Tibial nerve (tissue), 4 donors: ENCODE data around the gene PRDX5. TPM values are rescaled to one million over a fixed set of nuclear protein-coding genes. Genes with fewer than 3 reads are reported as not detected.

Experiments used
- DNase-seq, 2 donors: peaks; one replicate each; pipeline ENCODE4 v3.0.0-alpha.2; 2019; ENCODE audit warnings: low spot score in 2 of 2
- H3K27ac ChIP-seq, 4 donors: fragments of 200-600 bp; sonication (generic) in 3 of 4; one replicate each; pipeline ENCODE4 v1.5.1; 2017 to 2019; ENCODE audit warnings: mild to moderate bottlenecking in 1 of 4
- H3K27me3 ChIP-seq, 2 donors: fragments of 200-600 bp; sonication (generic) in 1 of 2; one replicate each; pipeline versions ENCODE4 v1.5.1 to v1.6.0; 2017 to 2019
- H3K36me3 ChIP-seq, 3 donors: fragments of 200-600 bp; sonication (generic); one replicate each; pipeline ENCODE4 v1.5.1; 2018 to 2019
- H3K4me1 ChIP-seq, 4 donors: fragments of 200-600 bp; sonication (generic) in 3 of 4; one replicate each; pipeline ENCODE4 v1.5.1; 2017 to 2019
- H3K4me3 ChIP-seq, 4 donors: fragments of 200-600 bp; sonication (generic) in 3 of 4; one replicate each; pipeline ENCODE4 v1.5.1; 2017 to 2019; ENCODE audit warnings: mild to moderate bottlenecking in 1 of 4, moderate library complexity in 1 of 4
- H3K9me3 ChIP-seq, 4 donors: fragments of 200-600 bp; sonication (generic) in 3 of 4; one replicate each; pipeline ENCODE4 v1.5.1; 2017 to 2019
- CTCF ChIP-seq, 5 experiments: fragments of 200-600 bp in 3 of 5; fragments of 450-650 bp in 2 of 5; sonication (generic) in 3 of 5; IDR thresholded peaks; one replicate each; pipeline ENCODE4 v1.5.1; 2016 to 2019; ENCODE audit warnings: antibody characterized with exemption in 5 of 5, mild to moderate bottlenecking in 3 of 5, moderate library complexity in 2 of 5
- EP300 ChIP-seq, 2 donors: sonication (generic); formaldehyde crosslinking; IDR thresholded peaks; one replicate each; pipeline ENCODE4 v1.6.1; 2017; ENCODE audit warnings: antibody characterized with exemption in 2 of 2, mild to moderate bottlenecking in 1 of 2
- POLR2A ChIP-seq, 2 donors: fragments of 450-650 bp; IDR thresholded peaks; one replicate each; pipeline ENCODE4 v1.6.1; 2017; ENCODE audit warnings: antibody characterized with exemption in 2 of 2, mild to moderate bottlenecking in 2 of 2, moderate library complexity in 2 of 2
- WGBS, 2 donors: methylation state at CpG; one replicate each; pipeline ENCODE4 v1.1.5; 2018; 5-methylcytosine and 5-hydroxymethylcytosine counted together
- total RNA-seq, 4 donors: library from RNA; depleted of rRNA; stranded (reverse); fragments of >200 nt; gene quantifications; one replicate each; pipeline ENCODE4 v1.1.0, GENCODE V29; 2016

The PRDX5 gene
- total RNA-seq, 4 donors from 2014 or later = 142 to 246 (median 204) TPM

- WGBS, 2 donors = 88 to 89% methylated on average over 4 of the region's 4 CpGs
- Histone ChIP-seq H3K27me3 (peaks cover 2 to 94% of the 10 kb centered on the region in 2 donors), H3K9me3 (no peaks in the 10 kb centered on the region), H3K4me3 (no peak overlapping the region), H3K27ac (no peak overlapping the region), H3K36me3 (no peaks in the 10 kb centered on the region), H3K4me1 (peaks cover 0 to 46% (median 28%) of the 10 kb centered on the region in 4 donors)
- TF ChIP-seq CTCF (IDR thresholded peaks at IDR 0.05) (no peak), POLR2A (IDR thresholded peaks at IDR 0.05) (no peak), EP300 (IDR thresholded peaks at IDR 0.05) (no peak)
- no peak for DNase-seq
Observed at GRCh38 chr11:64295760-64296159, 22.2 kb upstream of the PRDX5 start.

GRCh38 chr11:64296236-64296635, 21.7 kb upstream of the PRDX5 start:
- DNase-seq = no peak
- Histone ChIP-seq H3K27ac (no peak overlapping the region), H3K9me3 (no peaks in the 10 kb centered on the region), H3K27me3 (peaks cover 2 to 94% of the 10 kb centered on the region in 2 donors), H3K36me3 (no peaks in the 10 kb centered on the region), H3K4me1 (peaks cover 0 to 48% (median 28%) of the 10 kb centered on the region in 4 donors), H3K4me3 (no peak overlapping the region)
- 32 to 50% methylated on average over 1 of the region's 1 CpG for WGBS, 2 donors
- TF ChIP-seq CTCF (IDR thresholded peaks at IDR 0.05) (no peak), EP300 (IDR thresholded peaks at IDR 0.05) (no peak), POLR2A (IDR thresholded peaks at IDR 0.05) (no peak)

- H3K9me3 ChIP-seq = no peaks in the 10 kb centered on the region
- no peak overlapping the region for H3K27ac ChIP-seq
- TF ChIP-seq CTCF (IDR thresholded peaks at IDR 0.05) (no peak), EP300 (IDR thresholded peaks at IDR 0.05) (no peak), POLR2A (IDR thresholded peaks at IDR 0.05) (no peak)
- no peak for DNase-seq
- peaks cover 2 to 100% of the 10 kb centered on the region in 2 donors for H3K27me3 ChIP-seq
- H3K4me3 ChIP-seq = no peak overlapping the region
- H3K4me1 ChIP-seq = peaks cover 0 to 42% (median 25%) of the 10 kb centered on the region in 4 donors
- H3K36me3 ChIP-seq = no peaks in the 10 kb centered on the region
- WGBS, 2 donors = 10 to 15% methylated on average over 26 to 31 of the region's 34 CpGs
Observed at GRCh38 chr11:64296830-64297698, 20.9 kb upstream of the PRDX5 start.

- no peaks in the 10 kb centered on the region for H3K9me3 ChIP-seq
- peaks cover 0 to 35% (median 21%) of the 10 kb centered on the region in 4 donors for H3K4me1 ChIP-seq
- DNase-seq = no peak
- whole genome bisulfite sequencing, 2 donors = 45 to 48% methylated on average over 17 to 18 of the region's 18 CpGs
- no peak for TF ChIP-seq EP300 (IDR thresholded peaks at IDR 0.05)
- TF ChIP-seq POLR2A (IDR thresholded peaks at IDR 0.05) = no peak
- no peak for TF ChIP-seq CTCF (IDR thresholded peaks at IDR 0.05)
- no peak overlapping the region for H3K27ac ChIP-seq
- no peak overlapping the region for H3K4me3 ChIP-seq
- peaks cover 2 to 100% of the 10 kb centered on the region in 2 donors for H3K27me3 ChIP-seq
- no peaks in the 10 kb centered on the region for H3K36me3 ChIP-seq
Observed at GRCh38 chr11:64297699-64298358, 20.1 kb upstream of the PRDX5 start.
